NCI-H345 (cell line): Measurements from ENCODE around the gene KCNQ1OT1.
"Not testable (repeated sequence)": the region's sequence is repeated elsewhere in the genome, so short reads cannot be mapped to it uniquely, and the experiment has no call there.

Experiments
- DNase-seq: peaks from one replicate; lab custom pipeline; 2025; lab: John Stamatoyannopoulos, UW

KCNQ1OT1 gene

DNA sequence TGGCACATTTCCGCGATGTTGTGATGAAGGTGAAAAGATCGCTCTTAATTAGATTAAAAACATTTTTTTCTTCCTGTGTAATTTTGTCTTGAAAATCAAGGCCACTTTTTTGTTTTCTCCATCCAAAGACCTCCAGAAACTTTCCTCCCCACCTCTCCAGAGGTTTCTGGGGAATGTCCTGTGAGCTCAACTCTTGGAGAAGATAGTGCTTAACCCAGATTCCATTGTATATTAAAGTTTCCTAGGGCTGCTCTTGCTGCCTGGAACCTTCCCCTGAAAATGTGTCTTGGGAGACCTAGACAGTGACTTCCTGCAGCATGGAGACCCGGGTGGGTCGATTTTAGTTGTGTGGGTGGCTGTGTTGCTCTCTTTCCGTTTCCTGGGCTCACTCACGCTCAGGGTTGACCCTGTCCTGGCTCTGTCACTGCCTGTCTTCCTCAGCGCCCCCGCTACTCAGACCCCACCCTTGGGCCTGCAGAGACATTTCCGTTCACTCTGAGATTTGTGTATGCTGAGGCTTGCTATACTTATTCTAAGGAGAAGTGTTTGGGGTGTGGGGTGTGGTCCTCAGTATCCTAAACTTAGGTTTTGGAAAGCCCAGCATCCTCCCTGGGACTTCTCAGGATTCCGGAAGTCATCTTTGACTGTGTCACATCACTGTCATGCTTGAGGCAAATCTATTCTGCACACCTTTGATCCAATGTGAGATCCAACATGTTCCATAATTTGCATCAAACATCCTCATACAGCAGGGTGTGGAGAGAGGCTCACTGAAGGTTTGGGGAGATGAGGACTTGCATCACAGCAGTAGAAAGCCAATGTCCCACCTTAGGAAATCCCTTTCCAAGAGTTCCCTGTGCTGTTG is 47.2 kb downstream of the KCNQ1OT1 start:
- no peak for DNase-seq

DNA sequence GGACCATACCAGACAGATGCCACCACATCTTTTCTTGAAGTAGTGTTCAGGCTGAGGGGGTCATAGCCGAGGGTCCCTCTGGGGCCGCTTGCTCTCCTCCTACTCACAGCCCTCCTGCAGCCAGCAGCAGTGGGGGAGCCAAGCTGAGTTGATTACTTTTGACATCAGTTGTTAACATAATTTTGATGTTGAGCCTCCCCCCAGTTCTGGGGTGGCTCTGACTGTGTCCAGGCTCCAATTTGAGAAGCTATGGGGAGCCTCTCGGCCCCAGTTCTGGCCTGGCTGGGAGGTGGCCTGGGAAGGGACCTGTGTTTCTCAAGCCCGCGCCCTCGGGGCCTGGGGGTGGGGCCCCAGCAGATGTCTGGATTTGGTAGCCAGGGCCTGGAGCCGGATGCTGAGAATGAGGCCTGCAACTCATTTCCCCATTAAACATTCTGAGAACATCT is 47.9 kb downstream of the KCNQ1OT1 start:
- no peak for DNase-seq

DNA sequence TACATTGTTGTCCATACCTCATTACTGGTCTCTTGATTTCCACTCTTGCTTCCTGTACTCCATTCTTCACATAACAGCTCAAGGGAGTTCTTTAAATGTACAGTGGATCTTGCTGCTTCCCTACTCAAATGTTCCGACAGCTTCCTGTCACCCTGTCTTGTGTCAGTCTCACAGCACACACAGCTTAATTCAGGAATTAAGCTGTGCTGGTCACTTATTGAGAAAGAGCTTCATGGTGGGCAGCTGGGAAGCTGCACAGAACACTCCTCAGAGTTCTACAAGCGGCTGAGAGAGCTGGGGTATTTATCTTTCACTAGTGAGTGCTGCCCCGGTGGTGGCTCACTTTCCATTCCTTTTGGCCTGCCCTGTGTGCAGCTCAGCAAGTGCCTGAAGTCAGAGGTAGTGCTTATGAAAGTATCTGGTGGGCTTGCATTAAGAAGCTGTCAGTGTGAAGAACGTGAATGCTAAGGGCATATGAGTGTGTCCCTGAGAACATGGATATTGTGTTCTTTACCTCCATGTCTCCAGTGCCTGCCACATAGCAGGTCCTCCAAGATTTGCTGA is 48.7 kb downstream of the KCNQ1OT1 start:
- no peak for DNase-seq

DNA sequence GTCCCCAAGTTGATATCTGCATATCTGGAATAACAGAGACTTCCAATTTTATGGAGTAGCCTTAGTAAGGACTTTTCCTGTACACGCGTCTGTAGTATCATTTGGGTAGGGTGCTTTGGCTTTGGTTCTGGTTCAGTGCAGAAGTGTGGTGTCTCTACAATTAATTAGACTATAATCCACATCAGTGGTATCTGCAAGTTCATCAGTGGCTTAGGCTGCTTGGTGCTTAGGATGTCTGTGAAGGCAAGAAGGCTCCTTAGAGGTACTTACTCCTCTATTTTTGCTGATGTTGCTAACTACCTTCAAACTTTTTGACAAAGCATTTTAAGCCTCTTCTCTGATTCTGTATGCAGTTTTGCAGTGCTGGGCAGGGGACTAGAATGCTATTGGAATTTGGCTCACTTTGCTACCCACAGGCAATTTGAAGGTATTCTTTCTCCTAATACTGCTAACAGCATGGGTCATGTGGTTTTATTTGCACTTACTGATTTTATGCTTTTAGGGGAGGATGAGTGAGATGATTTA is 49.4 kb downstream of the KCNQ1OT1 start:
- no peak for DNase-seq

DNA sequence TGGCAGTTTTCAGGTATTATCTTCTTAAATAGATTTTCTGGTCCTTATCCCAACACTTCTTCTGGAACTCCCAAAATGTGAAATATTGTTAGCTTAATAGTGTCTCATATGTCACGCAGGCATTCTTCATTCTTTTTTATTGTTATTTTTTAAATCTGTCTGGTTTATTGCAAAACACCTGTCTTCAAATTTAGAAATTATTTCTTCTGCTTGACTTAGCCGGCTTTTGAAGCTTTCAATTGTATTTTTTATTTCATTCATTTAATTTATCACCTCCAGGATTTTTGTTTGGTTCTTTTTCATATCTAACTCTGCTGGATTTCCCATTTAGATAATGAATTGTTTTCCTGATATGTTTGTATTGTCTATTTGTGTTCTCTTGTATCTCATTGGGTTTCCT is 49.9 kb downstream of the KCNQ1OT1 start:
- no peak for DNase-seq

DNA sequence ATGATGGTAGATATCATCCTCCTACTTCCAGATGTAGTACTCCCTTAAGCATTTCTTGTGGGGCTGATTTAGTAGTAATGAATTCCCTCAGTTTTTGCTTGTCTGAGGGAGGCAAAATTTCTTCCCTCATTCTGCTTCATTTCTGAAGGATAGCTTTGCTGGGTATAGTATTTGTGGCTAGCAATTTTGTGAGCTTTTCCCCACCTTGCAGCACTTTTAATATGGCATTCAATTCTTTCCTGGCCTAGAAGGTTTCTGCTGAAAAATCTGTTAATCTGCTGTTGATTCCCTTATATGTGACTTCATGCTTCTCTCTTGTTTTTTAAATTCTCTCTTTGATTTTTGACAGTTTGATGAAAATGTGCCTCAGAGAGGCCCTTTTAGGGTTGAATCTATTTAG is 50.4 kb downstream of the KCNQ1OT1 start:
- DNase-seq, result no peak

DNA sequence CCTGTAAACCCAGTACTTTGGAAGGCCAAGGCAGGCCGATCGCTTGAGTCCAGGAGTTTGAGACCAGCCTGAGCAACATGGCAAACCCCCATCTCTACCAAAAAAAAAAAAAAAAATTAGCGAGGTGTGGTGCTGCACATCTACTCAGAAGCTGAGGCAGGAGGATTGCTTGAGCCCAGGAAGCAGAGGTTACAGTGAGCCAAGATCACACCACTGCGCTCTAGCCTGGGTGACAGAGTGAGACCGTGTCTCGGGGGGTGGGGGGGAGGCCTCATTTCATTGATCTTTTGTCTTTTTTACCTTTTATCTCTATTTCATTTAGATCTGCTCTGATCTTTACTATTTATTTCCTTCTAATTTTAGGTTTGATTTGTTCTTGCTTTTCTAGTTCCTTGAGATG is 51.8 kb downstream of the KCNQ1OT1 start:
- no peak for DNase-seq

DNA sequence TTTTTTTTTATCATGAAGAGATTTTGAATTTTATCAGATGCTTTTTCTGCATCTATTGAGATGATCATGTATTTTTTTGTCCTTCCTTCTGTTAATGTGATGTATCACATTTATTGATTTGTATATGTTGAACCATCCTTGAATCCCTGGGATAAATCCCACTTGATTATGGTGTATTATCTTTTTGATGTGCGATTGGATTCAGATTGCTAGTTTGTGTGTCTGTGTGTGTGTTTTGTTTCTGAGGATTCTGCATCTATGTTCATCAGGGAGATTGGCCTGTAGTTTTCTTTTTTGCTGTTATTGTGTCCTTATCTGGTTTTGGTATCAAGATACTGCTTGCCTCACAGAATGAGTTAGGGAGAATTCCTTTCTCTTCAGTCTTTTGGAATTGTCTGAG is 52.6 kb downstream of the KCNQ1OT1 start:
- DNase-seq, result no peak

DNA sequence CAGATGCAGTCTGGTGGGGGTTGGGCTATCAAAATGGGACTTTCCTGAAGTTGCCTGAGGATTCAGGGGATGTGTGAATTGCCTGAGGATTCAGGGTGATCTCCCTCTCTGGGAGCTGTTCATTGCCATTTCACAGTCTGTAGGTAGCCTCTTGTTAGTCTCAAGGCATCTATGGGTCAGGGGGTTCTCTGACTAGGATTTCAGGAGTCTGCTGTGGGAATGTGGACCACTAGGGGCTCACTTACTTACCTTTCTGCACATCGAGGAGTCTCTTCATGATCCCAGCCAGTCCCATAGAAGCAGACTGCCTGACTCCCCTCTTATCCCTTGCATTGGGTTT is 54.0 kb downstream of the KCNQ1OT1 start:
- no peak for DNase-seq

DNA sequence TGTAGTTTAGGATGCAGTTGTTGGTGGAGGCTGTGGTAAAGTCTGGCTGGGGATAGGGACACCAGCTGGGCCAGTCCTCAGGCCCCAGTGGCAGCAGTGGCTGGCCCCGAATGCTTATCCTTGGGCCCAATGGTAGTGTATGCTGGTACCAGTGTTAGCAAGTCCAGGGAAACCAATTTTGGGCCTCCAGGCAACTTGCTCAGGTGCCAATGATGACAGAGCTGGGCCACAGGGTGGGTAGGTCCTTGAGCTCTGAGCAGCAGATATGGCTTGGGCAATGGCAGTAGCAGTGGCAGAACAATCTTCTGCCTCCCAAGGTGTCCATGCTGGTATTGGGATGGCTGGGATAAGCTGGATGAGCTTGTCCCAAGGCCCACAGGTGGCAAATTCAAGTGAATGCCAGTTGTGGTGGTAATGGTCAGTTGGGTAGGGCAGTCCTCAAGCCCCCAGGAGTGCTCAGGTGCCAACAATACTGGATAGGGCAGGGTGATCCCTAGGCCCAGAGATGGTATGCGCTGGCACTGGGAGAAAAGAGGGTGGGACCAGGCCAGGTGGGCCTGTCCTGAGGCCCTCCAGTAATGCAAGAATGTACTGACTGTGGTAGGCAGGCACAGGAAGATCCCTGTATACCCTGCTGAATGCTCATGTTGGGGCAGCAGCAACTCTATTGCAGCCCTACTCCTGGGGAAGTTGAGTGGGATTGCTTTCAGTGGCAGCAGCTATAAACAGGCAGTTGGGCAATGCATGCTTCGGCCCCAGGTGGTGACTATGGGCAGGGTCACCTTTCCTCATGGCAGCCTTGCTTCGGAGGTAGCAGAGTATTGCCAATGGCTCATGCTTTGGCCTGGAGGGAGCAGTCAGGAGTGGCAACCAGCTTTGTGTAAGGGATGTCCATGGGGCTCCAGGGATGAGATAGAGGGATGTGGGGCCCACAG is 54.7 kb downstream of the KCNQ1OT1 start:
- DNase-seq, result no peak

DNA sequence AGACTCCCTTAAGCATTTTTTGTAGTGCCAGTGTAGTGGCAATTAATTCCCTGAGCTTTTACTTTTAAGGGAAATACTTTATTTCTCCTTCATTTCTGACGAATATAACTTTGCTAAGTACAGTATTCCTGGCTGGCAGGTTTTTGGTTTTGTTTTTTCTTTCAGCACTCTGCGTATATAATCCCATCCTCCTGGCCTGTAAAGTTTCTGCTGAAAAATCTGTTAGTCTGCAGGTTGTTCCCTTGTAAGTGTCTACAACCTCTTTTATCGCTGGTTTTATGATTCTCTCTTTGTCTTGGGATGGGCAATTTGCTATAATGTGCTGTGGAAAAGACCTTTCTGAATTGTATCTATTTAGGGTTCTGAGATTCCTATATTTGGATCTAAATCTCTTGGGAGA is 56.0 kb downstream of the KCNQ1OT1 start:
- no peak for DNase-seq

DNA sequence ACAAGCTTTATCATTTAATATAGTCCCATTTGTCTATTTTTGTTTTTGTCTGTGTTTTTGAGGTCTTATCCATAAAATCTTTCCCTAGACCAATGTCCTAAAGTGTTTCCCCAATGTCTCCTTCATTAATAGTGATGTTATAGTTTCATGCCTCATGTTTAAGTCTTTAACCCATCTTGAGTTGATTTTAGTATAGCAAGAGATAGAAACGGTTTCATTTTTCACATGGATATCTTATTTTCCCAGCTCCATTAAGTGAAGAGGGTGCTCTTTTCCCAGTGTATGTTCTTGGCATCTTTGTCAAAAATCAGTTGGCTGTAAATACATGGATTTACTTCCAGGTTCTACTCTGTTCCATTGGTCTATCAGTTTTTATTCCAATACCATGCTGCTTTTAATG is 58.2 kb downstream of the KCNQ1OT1 start:
- DNase-seq, result no peak

DNA sequence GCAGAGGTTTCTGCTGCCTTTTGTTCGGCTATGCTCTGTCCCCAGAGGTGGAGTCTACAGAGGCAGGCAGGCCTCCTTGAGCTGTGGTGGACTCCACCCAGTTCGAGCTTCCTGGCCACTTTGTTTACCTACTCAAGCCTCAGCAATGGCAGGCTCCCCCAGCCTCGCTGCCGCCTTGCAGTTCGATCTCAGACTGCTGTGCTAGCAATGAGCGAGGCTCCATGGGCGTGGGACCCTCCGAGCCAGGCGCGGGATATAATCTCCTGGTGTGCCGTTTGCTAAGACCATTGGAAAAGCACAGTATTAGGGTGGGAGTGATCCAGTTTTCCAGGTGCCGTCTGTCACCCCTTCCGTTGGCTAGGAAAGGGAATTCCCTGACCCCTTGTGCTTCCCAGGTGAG is 60.0 kb downstream of the KCNQ1OT1 start:
- DNase-seq, result not testable (repeated sequence)

DNA sequence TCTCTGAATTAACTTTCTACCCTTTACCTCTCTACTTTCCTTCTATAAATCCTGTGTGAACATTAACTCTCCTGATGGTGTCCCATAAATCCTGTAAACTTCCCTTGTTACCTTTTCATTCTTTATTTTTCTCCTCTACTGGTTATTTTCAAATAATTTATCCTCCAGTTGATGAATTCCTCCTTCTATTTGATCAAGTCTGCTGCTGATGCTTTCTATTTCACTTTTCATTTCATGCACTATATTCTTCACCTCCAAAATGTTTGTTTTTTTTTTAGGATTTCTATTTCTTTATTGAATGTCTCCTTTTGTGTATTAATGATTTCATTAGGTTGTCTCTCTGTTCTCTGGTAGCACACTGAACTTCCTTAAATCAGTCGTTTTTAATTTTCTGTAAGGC is 68.6 kb downstream of the KCNQ1OT1 start:
- DNase-seq, result no peak

DNA sequence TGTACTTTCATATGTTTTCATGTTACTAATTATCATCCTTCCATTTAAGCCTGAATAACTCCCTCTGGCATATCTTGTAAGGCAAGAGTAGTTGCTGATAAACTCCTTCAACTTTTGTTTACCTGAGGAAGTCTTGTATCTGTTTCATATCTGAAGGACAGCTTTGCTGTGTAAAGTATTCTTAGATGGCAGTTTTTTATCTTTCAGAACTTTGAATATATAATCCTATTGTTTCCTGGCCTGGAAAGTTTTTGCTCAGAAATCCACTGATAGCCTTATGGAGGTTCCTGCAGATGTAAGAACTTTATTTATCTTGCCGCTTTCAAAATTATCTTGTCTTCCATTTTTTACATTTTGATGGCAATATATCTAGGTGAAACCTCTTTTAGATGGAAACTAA is 69.1 kb downstream of the KCNQ1OT1 start:
- no peak for DNase-seq

DNA sequence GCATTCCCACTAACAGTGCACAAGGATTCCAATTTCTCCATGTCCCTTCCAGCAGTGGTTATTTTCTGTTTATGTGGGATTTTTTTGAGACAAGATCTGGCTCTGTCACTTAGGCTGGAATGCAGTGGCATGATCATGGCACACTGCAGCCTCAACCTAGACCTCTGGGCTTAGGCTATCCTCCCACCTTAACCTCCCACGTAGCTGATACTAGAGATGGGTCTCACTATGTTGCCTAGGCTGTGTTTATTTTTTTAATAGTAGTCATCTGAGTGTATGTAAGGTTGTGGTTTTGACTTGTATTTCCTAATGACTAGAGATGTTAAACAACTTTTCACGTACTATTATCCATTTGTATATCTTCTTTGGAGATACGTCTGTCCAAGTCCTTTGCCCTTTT is 74.6 kb downstream of the KCNQ1OT1 start:
- no peak for DNase-seq

DNA sequence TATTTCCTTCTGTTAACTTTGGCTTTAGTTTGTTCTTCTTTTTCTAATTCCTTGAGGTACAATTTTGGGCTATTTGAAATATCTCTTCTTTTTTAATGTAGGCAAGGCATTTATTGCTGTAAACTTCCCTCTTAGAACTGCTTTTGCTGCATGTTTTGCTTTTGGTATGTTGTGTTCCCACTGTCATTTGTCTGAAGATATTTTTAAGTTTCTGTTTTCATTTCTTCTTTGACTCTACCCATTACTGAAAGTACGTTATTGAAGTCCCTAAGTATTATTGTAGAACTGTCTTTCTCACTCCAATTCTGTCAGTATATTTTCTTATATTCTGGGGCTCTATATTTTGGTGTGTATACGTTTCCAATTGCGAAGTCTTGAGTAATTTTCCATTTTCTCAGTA is 77.9 kb downstream of the KCNQ1OT1 start:
- no peak for DNase-seq

DNA sequence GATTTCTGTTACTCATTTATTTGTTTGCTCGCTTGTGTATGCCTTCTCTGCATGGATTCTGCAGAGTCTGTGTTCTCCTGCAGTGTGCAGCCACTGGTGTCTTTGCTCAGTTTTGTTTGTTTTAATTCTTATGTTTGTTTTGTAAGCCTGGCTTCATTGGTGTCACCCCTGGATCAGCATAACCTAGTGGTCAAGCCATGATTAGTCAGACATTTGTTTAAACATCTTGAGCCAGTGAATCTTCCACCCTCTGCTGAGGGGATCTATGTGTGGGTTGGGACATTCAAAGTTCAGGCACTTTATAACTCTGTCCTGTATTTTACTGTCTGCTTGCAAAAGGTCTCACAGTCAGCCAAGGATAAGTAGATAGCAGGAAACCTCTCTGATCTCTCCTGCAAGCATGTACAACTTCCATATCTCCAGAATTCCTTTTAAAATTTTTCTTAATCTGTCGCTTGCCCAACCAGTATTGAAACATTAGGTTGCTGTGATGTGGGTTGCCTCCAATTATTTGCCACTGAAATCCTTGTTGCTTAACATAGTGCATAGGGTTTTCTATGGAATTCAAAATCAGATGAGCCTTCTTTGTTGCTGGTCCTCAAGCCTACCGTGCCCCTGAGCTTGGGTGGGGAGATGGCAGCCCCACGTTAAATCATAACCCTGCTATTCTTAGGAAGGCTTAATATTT is 86.8 kb downstream of the KCNQ1OT1 start:
- no peak for DNase-seq

DNA sequence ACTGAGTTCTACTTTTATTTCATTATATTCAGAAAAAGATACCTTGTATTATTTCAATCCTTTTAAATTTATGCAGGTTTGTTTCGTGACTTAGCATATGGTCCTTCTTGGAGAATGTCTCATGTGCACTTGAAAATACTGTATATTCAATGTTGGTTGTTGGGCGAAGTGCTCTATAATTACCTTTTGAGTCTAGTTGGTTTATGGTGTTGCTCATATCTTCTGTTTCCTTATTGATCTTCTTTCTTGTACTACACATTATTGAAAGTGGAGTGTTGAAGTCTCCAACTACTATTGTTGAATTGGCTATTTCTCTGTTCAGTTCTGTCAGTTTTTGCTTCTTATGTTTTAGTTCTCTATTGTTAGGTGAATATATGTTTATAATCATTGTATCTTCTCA is 90.4 kb downstream of the KCNQ1OT1 start:
- DNase-seq, result no peak

DNA sequence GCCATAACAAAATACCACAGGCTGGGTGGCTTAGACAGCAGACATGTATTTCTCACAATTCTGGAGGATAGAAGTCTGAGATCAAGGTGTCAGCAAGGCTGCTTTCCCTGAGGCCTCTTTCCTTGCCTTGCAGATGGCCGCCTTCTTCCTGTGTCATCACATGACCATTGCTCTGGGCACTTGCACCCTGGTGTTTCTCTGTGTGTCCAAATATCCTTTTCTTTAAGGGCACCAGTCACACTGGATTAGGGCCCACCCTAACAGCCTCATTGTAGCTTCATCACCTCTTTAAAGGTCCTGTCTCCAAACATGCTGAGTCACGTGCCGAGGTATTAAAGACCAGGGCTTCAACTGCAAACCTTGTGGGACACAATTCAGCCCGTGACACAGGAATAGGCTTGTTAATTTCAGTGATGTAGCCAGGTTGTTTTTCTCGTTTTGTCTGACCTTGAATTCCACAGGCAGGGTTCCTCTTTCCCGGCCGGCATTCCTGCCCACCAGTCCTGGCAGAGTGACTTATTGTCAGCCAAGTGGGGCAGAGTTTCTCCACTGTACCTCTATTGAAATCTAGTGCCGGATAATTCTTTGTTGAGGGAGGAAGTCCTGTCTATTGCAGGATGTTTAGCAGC is 100.1 kb downstream of the KCNQ1OT1 start:
- no peak for DNase-seq

DNA sequence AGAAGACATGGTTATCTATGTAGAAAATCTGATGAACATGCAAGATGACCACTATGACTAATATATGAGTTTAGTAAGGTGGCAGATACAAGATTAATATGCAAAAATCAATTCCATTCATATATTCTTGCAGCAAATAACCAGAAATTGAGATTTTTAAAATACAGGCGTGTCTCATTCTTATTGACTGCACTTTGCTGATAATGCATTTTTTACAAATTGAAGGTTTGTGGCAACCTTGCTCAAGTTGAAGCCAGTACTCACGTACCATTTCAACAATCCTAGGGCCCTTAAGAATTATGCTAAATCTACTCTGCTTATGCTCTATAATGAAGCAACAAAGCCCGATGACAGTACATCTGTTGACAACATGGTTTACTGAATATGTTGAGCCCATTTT is 104.6 kb downstream of the KCNQ1OT1 start:
- DNase-seq, result no peak

DNA sequence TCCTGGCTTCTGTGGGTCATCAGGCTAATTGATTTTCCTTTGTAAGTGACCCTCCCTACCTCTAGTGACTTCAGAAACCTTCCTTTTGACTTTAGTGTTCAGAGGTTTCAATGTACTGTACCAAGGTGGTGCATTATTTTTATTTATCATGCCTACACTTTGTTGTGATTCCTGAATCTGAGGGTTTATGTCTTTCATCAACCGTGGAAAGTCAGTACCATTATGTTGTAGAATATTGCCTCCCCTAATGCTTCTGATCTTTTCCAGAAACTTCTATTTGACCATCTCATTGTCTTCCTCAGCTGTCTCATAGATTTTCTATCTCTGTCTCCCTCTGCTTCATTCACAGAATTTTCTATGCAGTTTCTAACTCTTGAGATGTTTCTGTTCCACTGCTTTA is 105.5 kb downstream of the KCNQ1OT1 start:
- DNase-seq, result no peak
